Keratinocyte (primary cell): ENCODE results near the gene EPB41L2.

ENCODE experiments used
- CTCF ChIP-seq, 3 experiments: IDR thresholded peaks in 1 of 3; conservative IDR thresholded peaks in 1 of 3; optimal IDR thresholded peaks in 1 of 3; 2 replicates in 2 of 3; 3 replicates in 1 of 3; pipeline versions ENCODE3 to v1.5.1; 2011; ENCODE audit warnings: low read length in 3 of 3, mild to moderate bottlenecking in 3 of 3, moderate library complexity in 2 of 3, control low read depth in 1 of 3, inconsistent platforms in 1 of 3; ENCODE audit not compliant: insufficient read depth in 2 of 3; ENCODE audit errors: extremely low read depth in 1 of 3
- EZH2 ChIP-seq: IDR thresholded peaks from one replicate; pipeline ENCODE4 v1.6.1; 2012; ENCODE audit warnings: inconsistent platforms, mild to moderate bottlenecking, low read length, moderate library complexity

GRCh38 chr6:131051341-131051740 lies 11.7 kb downstream of the EPB41L2 start:
- TF ChIP-seq CTCF (optimal IDR thresholded peaks at IDR 0.05 in 1 of 3, IDR thresholded peaks at IDR 0.05 in 1 of 3, conservative IDR thresholded peaks at IDR 0.05 in 1 of 3; ENCODE audit: extremely low read depth in 1 of 3, insufficient read depth in 2 of 3, low read length in 3 of 3), result no peak
- no peak for TF ChIP-seq EZH2
